Activated CD8-positive, alpha-beta memory T cell treated with anti-CD3 and anti-CD28 coated beads, Interleukin-2, amount 10 ng/mL, durations not matched to agents 7 days and 5 days (primary cell): ENCODE measurements around the gene N4BP2L2. TPM values are rescaled to one million over a fixed set of nuclear protein-coding genes. Genes with fewer than 3 reads are reported as not detected.

Experiments used
- ATAC-seq: fragments of 150-1000 bp; cut with Tn5 transposase; one replicate; pipeline ENCODE4 v1.10.0; 2021; ENCODE audit warnings: moderate library complexity
- CTCF ChIA-PET: fragments of 350-600 bp; sonication (Branson Sonifier 250); formaldehyde crosslinking; loops from one replicate; lab custom pipeline; 2021; ENCODE audit warnings: antibody characterized with exemption; lab: Charles Lee
- DNase-seq: peaks from one replicate; pipeline ENCODE4 v3.0.0-alpha.2; 2020
- H3K27ac Mint-ChIP-seq: one replicate; pipeline ENCODE4 v1.8.0; 2021; ENCODE audit warnings: mild to moderate bottlenecking, mixed read lengths
- H3K27me3 Mint-ChIP-seq: one replicate; pipeline ENCODE4 v1.8.0; 2021; ENCODE audit warnings: mixed read lengths
- H3K36me3 Mint-ChIP-seq: one replicate; pipeline ENCODE4 v1.8.0; 2021; ENCODE audit warnings: mild to moderate bottlenecking, mixed read lengths
- H3K4me1 Mint-ChIP-seq: one replicate; pipeline ENCODE4 v1.8.0; 2021; ENCODE audit warnings: mixed read lengths
- H3K4me3 Mint-ChIP-seq: one replicate; pipeline ENCODE4 v1.8.0; 2021; ENCODE audit warnings: mild to moderate bottlenecking, moderate library complexity, mixed read lengths
- H3K9me3 Mint-ChIP-seq: one replicate; pipeline ENCODE4 v1.8.0; 2022; ENCODE audit warnings: low read depth, mixed read lengths
- total RNA-seq, 2 experiments: library from RNA; stranded (reverse); gene quantifications; one replicate each; pipeline ENCODE4 v1.2.3, GENCODE V29; 2021

Gene N4BP2L2
- total RNA-seq, 2 experiments from 2014 or later, result 87.9 to 112 TPM

- H3K36me3 Mint-ChIP-seq, result peaks cover 3% of the 10 kb centered on the region
- CTCF ChIA-PET, result no interaction called here
- ATAC-seq (no peak), DNase-seq (no peak)
- H3K27me3 Mint-ChIP-seq, result no peaks in the 10 kb centered on the region
- peaks cover 16% of the 10 kb centered on the region for H3K4me1 Mint-ChIP-seq
- H3K27ac Mint-ChIP-seq, result no peak overlapping the region
- H3K9me3 Mint-ChIP-seq, result no peaks in the 10 kb centered on the region
- H3K4me3 Mint-ChIP-seq, result no peak overlapping the region
Observed at GRCh38 chr13:32446220-32446619, 92.4 kb downstream of the N4BP2L2 start.

GRCh38 chr13:32445461-32445860, 93.1 kb downstream of the N4BP2L2 start:
- Mint-ChIP-seq H3K9me3 (no peaks in the 10 kb centered on the region), H3K36me3 (no peaks in the 10 kb centered on the region), H3K4me1 (peaks cover 16% of the 10 kb centered on the region), H3K27me3 (no peaks in the 10 kb centered on the region), H3K27ac (no peak overlapping the region), H3K4me3 (no peak overlapping the region)
- DNase-seq, result no peak
- ATAC-seq, result no peak
- CTCF ChIA-PET, result interaction anchor here (0.9 to 1.4 kb wide), 3 partner anchors 135 to 423 kb away, joined by 3 read pairs; no protein-coding TSS in a partner anchor

DNA sequence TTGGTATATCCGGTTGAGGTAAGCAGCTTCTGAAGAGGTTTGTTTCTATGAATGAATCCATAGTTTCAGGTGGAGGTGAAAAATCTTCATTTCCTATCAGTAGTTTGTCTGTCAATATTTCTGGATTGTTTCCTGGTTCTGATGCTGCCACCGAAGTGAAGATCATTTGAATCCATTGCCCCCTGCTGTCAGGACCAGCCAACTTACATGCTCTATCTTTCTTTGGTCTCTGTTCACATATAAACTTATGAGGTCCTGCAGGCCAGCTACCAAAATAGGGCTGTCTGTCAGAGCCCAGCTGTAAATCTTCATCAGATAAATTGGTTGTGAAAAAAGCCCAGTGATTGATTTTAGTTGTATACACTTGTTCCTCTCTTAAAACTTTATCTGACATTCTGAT, 95.5 kb downstream of the N4BP2L2 start:
- CTCF ChIA-PET, result interaction anchor here (1.0 to 1.9 kb wide), 7 partner anchors 10 to 138 kb away, joined by 3 to 9 read pairs (median 5); partner anchors contain the start of genes BRCA2, N4BP2L1 and ZAR1L

DNA sequence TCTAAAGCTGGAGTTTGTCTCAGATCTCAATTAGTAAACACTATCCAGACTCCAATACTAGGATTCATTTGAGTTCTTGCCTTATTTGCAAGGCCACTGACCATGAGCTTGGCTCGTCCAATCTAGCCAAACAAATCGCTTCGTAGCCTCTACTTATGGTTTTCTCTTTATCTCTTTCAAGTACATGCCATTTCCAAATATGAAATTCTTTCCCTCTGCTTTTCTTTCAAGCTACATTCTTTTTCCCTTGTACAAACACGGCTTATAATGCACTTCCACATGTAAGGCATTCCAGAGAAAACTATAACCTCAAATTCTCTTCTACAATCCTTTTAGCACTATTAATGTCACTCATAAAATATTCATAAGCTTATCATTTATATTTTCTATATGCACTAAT, 99.7 kb downstream of the N4BP2L2 start:
- Mint-ChIP-seq H3K36me3 (peaks cover 2% of the 10 kb centered on the region), H3K9me3 (no peaks in the 10 kb centered on the region), H3K4me1 (peaks cover 4% of the 10 kb centered on the region), H3K4me3 (no peak overlapping the region), H3K27me3 (no peaks in the 10 kb centered on the region), H3K27ac (no peak overlapping the region)
- no peak for DNase-seq
- no peak for ATAC-seq
- CTCF ChIA-PET, result interaction anchor here (1.0 kb wide), 1 partner anchor 11 kb away, joined by 4 read pairs; the partner anchor contains the start of gene N4BP2L1

More for the DNA sequence above, 95.5 kb downstream of the N4BP2L2 start:
- peaks cover 7% of the 10 kb centered on the region for H3K4me1 Mint-ChIP-seq
- H3K27ac Mint-ChIP-seq, result no peak overlapping the region
- ATAC-seq (peak; percentile 76), DNase-seq (peak; percentile 62)
- no peaks in the 10 kb centered on the region for H3K36me3 Mint-ChIP-seq
- H3K27me3 Mint-ChIP-seq, result no peaks in the 10 kb centered on the region
- H3K4me3 Mint-ChIP-seq, result no peak overlapping the region
- H3K9me3 Mint-ChIP-seq, result no peaks in the 10 kb centered on the region

GRCh38 chr13:32432856-32433255, 105.7 kb downstream of the N4BP2L2 start:
- H3K27ac Mint-ChIP-seq, result no peak overlapping the region
- peaks cover 14% of the 10 kb centered on the region for H3K4me1 Mint-ChIP-seq
- H3K9me3 Mint-ChIP-seq, result no peaks in the 10 kb centered on the region
- no peak overlapping the region for H3K4me3 Mint-ChIP-seq
- DNase-seq, result no peak
- CTCF ChIA-PET, result interaction anchor here (1.0 kb wide), 1 partner anchor 34 kb away, joined by 5 read pairs; no protein-coding TSS in a partner anchor
- ATAC-seq, result no peak
- peaks cover 2% of the 10 kb centered on the region for H3K36me3 Mint-ChIP-seq
- no peaks in the 10 kb centered on the region for H3K27me3 Mint-ChIP-seq

GRCh38 chr13:32431361-32431760, 107.2 kb downstream of the N4BP2L2 start:
- H3K9me3 Mint-ChIP-seq, result no peaks in the 10 kb centered on the region
- DNase-seq (no peak), ATAC-seq (no peak)
- H3K27ac Mint-ChIP-seq, result no peak overlapping the region
- H3K4me3 Mint-ChIP-seq, result no peak overlapping the region
- H3K36me3 Mint-ChIP-seq, result peaks cover 5% of the 10 kb centered on the region
- peaks cover 14% of the 10 kb centered on the region for H3K4me1 Mint-ChIP-seq
- H3K27me3 Mint-ChIP-seq, result no peaks in the 10 kb centered on the region
- CTCF ChIA-PET, result no interaction called here

DNA sequence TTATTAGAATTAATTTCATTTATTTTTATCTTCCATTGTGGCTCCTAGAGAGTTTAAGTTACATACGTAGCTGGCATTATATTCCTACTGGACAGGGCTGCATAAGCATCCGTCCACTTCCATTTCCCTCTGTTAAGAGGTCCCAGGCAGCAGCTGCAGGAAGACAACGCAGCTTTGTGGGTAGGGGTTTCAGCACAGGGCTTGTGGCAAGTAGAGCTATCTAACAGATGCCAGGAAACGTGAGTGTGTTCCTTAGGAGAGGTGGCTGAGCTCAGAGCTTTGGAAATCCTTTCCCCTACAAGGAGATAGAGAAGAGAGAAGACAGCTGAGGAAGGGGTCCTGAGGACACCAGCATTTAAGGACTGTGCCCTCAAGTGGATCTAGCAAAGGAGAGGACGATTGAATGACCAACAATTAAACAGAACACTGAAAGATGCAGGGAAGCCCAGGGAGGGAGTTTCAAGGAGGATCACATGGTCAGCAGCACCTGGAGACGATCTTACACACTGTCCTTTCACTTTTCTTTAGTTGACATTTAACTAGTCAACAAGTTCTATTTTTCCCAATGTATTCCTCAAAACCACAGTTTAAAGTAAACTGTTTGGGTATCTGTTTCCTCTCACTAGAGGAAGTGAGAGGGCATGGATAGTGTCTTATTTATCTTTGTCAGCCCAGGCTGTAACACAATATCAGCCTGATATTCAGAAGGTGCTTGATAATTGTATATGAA, 108.4 kb downstream of the N4BP2L2 start:
- Mint-ChIP-seq H3K27me3 (no peaks in the 10 kb centered on the region), H3K4me3 (no peak overlapping the region), H3K4me1 (peaks cover 23% of the 10 kb centered on the region), H3K27ac (peak overlapping the region; percentile 48), H3K36me3 (peaks cover 14% of the 10 kb centered on the region), H3K9me3 (no peaks in the 10 kb centered on the region)
- DNase-seq (no peak), ATAC-seq (no peak)
- CTCF ChIA-PET, result interaction anchor here (1.1 kb wide), 1 partner anchor 51 kb away, joined by 3 read pairs; no protein-coding TSS in a partner anchor

DNA sequence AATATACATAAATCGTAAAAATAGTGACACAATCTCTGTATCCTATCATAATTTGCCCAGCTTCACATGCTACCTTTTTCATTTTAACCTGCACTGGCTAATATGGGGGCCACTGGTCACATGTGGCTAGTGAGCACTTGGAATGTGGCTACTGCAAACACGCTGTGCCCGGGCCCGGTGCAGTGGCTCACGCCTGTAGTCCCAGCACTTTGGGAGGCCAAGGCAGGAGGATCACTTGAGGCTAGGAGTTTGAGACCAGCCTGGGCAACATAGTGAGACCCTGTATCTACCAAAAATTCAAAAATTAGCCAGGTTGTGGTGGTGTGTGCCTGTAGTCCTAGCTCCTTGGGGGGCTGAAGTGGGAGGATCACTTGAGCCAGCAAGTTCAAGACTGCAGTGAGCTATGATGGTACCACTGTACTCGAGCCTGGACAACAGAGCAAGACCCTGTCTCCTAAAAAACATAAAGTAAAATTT, 109.1 kb downstream of the N4BP2L2 start:
- Mint-ChIP-seq H3K27ac (no peak overlapping the region), H3K9me3 (no peaks in the 10 kb centered on the region), H3K4me3 (no peak overlapping the region), H3K36me3 (peaks cover 17% of the 10 kb centered on the region), H3K4me1 (peaks cover 26% of the 10 kb centered on the region), H3K27me3 (no peaks in the 10 kb centered on the region)
- CTCF ChIA-PET, result interaction anchor here (0.6 to 2.0 kb wide), 3 partner anchors 13 to 50 kb away, joined by 3 to 6 read pairs (median 3); no protein-coding TSS in a partner anchor
- DNase-seq, result no peak
- no peak for ATAC-seq

DNA sequence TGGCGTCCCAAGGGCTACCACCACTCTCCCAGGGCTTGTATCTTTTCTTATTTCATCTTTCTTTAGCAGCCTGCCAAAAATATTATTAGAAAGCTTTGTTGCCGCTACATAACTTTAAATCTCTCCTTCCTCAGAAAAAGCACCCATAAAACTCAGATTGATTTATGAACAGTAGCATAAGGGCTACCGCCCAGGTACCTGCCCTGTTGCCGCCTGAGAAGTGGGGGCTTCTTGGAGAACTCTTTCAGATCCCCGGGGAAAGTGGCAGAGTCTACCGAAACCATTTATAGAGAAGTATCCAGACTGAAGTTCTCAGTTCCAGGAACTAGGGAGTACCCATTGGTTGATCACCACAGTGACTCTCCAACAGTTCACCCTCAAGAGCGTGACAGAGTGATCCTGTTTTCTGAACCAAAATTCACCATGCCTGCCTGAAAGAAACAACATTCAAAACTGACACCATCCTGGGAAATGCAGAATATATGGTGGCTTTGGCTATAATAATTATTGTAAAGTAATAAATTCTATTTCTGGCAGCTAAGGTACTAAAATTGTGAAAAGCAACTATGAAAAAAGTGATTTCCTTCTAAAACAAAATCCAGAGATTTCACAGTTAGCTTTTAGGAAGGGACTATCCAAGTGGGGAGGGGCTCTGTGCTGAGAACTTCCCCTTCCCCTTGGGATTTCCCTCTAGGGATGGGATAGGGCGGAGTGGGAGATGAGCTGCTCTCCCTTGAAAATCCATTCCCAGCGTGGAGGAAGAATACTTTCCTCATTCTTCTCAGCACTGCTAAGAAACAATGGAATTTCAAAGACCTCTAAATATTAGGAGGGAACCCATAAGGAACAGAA, 109.8 kb downstream of the N4BP2L2 start:
- ATAC-seq, result no peak
- peak overlapping the region; percentile 97 for H3K4me3 Mint-ChIP-seq
- H3K27ac Mint-ChIP-seq, result peak overlapping the region; percentile 93
- H3K4me1 Mint-ChIP-seq, result peaks cover 30% of the 10 kb centered on the region
- peaks cover 23% of the 10 kb centered on the region for H3K36me3 Mint-ChIP-seq
- H3K27me3 Mint-ChIP-seq, result no peaks in the 10 kb centered on the region
- DNase-seq, result no peak
- CTCF ChIA-PET, result interaction anchor here (0.6 to 2.0 kb wide), 7 partner anchors 11 to 182 kb away, joined by 3 to 6 read pairs (median 3); no protein-coding TSS in a partner anchor
- H3K9me3 Mint-ChIP-seq, result no peaks in the 10 kb centered on the region

GRCh38 chr13:32427852-32428580, 110.6 kb downstream of the N4BP2L2 start, which contains the start of gene N4BP2L1:
TSS of gene N4BP2L1 (minus strand) at chr13:32428130. CDS start at chr13:32428082, 48 bp downstream.
- H3K27ac Mint-ChIP-seq, result peak within 1 kb of the TSS; percentile 99
- DNase-seq, result peak; percentile 91
- peak within 1 kb of the TSS; percentile 97 for H3K4me3 Mint-ChIP-seq
- H3K9me3 Mint-ChIP-seq, result no peaks in the 10 kb centered on the region
- no peaks in the 10 kb centered on the region for H3K27me3 Mint-ChIP-seq
- H3K36me3 Mint-ChIP-seq, result peaks cover 29% of the 10 kb centered on the region
- peak; percentile 66 for ATAC-seq
- peaks cover 33% of the 10 kb centered on the region for H3K4me1 Mint-ChIP-seq
- CTCF ChIA-PET, result interaction anchor here (0.6 to 2.4 kb wide), 8 partner anchors 11 to 181 kb away, joined by 3 to 10 read pairs (median 3); partner anchors contain the start of gene N4BP2L2

GRCh38 chr13:32426990-32427851, 111.4 kb downstream of the N4BP2L2 start:
- CTCF ChIA-PET, result interaction anchor here (0.7 to 2.4 kb wide), 8 partner anchors 12 to 180 kb away, joined by 3 to 10 read pairs (median 4); partner anchors contain the start of genes BRCA2, N4BP2L2 and ZAR1L
- DNase-seq (peak; percentile 74), ATAC-seq (peak; percentile 28)
- H3K4me3 Mint-ChIP-seq, result peak overlapping the region; percentile 97
- no peaks in the 10 kb centered on the region for H3K27me3 Mint-ChIP-seq
- H3K9me3 Mint-ChIP-seq, result peaks cover 2% of the 10 kb centered on the region
- H3K27ac Mint-ChIP-seq, result peak overlapping the region; percentile 99
- H3K36me3 Mint-ChIP-seq, result peaks cover 35% of the 10 kb centered on the region
- peaks cover 33% of the 10 kb centered on the region for H3K4me1 Mint-ChIP-seq
